GM12878 (cell line): ENCODE measurements around the gene GJA9. TPM values are rescaled to one million over a fixed set of nuclear protein-coding genes. Genes with fewer than 3 reads are reported as not detected.

Experiments
- ATAC-seq: fragments of 200-7000 bp; cut with Tn5 transposase; 3 replicates; pipeline ENCODE4 v1.9.1; 2020; ENCODE audit warnings: mild to moderate bottlenecking, moderate library complexity
- BruUV-seq: library from RNA; stranded (reverse); fragments of 400-500 nt; replicated peaks from 2 replicates; lab custom pipeline; 2021; lab: Mats Ljungman, UMichigan
- CTCF ChIA-PET: fragments of 300-600 bp; sonication (Branson Sonifier 250); formaldehyde crosslinking; extraction: SDS; loops from one replicate; lab custom pipeline; 2021; ENCODE audit warnings: inconsistent platforms; lab: Yijun Ruan, JAX
- POLR2A ChIA-PET: fragments of 350-600 bp; formaldehyde crosslinking; extraction: SDS; loops from one replicate; lab custom pipeline; 2021; ENCODE audit warnings: inconsistent platforms; lab: Charles Lee
- RAD21 ChIA-PET: fragments of 300-600 bp; sonication (Branson Sonifier 250); formaldehyde crosslinking; loops from one replicate; lab custom pipeline; 2023; ENCODE audit warnings: antibody characterized with exemption; ENCODE audit not compliant: unreplicated experiment; lab: Charles Lee
- SMC1A ChIA-PET: fragments of 300-600 bp; sonication (Branson Sonifier 250); formaldehyde crosslinking; loops from one replicate; lab custom pipeline; 2023; ENCODE audit not compliant: unreplicated experiment, uncharacterized antibody; lab: Charles Lee
- DNase-seq: peaks from one replicate; pipeline ENCODE4 v3.0.0-alpha.2; 2011; ENCODE audit warnings: low read depth, low spot score
- FAIRE-seq: peaks from 3 replicates; lab custom pipeline; 2011; peaks lifted over from hg19 to GRCh38; lab: Jason Lieb, UNC
- H2AFZ ChIP-seq: 2 replicates; pipeline ENCODE4 v1.6.0; 2011; ENCODE audit warnings: low read depth, low read length, control low read depth; ENCODE audit not compliant: control insufficient read depth
- H3K27ac ChIP-seq: 2 replicates; pipeline ENCODE4 v1.5.1; 2011; ENCODE audit warnings: control low read depth; ENCODE audit not compliant: control insufficient read depth, insufficient read depth
- H3K27me3 ChIP-seq, 2 experiments: replicated peaks in 1 of 2; 2 replicates each; pipeline versions ENCODE4 v1.6.0 to v1.6.1; 2011; ENCODE audit warnings: low read length in 1 of 2; ENCODE audit not compliant: control insufficient read depth in 2 of 2, insufficient read depth in 2 of 2
- H3K36me3 ChIP-seq, 2 experiments: 2 replicates each; pipeline ENCODE4 v1.5.1; 2011; ENCODE audit warnings: low read length in 1 of 2; ENCODE audit not compliant: control insufficient read depth in 2 of 2, insufficient read depth in 2 of 2
- H3K4me1 ChIP-seq: 2 replicates; pipeline ENCODE4 v1.6.1; 2011; ENCODE audit warnings: mild to moderate bottlenecking, low read length, moderate library complexity, mixed read lengths; ENCODE audit not compliant: control insufficient read depth, insufficient read depth
- H3K4me2 ChIP-seq: 2 replicates; pipeline ENCODE4 v1.6.0; 2011; ENCODE audit warnings: control low read depth; ENCODE audit not compliant: control insufficient read depth, insufficient read depth
- H3K4me3 ChIP-seq: fragments of 200-600 bp; sonication (generic); 2 replicates; pipeline ENCODE4 v1.5.1; 2016
- H3K79me2 ChIP-seq: 2 replicates; pipeline ENCODE4 v1.6.0; 2011; ENCODE audit warnings: low read length; ENCODE audit not compliant: control insufficient read depth, insufficient read depth
- H3K9ac ChIP-seq: 2 replicates; pipeline ENCODE4 v1.8.0; 2011; ENCODE audit warnings: low read length, control low read depth, mixed read lengths; ENCODE audit not compliant: control insufficient read depth, insufficient read depth
- H3K9me3 ChIP-seq: replicated peaks from 3 replicates; pipeline ENCODE4 v1.5.1; 2011; ENCODE audit warnings: mild to moderate bottlenecking, low read length; ENCODE audit not compliant: control insufficient read depth, insufficient read depth
- H4K20me1 ChIP-seq: 2 replicates; pipeline ENCODE4 v1.6.0; 2011; ENCODE audit not compliant: control insufficient read depth, insufficient read depth
- BCL11A ChIP-seq: IDR thresholded peaks from 2 replicates; pipeline ENCODE4 v1.6.1; 2011; ENCODE audit warnings: low read depth, low read length
- BHLHE40 ChIP-seq, 2 experiments: fragments of 450-650 bp in 1 of 2; IDR thresholded peaks; 2 replicates each; pipeline ENCODE4 v1.6.1; 2011 to 2017; ENCODE audit warnings: low read depth in 2 of 2, borderline replicate concordance in 1 of 2, improper control_type of control experiment in 1 of 2, low read length in 1 of 2, mild to moderate bottlenecking in 1 of 2
- BMI1 ChIP-seq: fragments of 450-650 bp; IDR thresholded peaks from 2 replicates; pipeline ENCODE4 v1.6.1; 2016; ENCODE audit warnings: mild to moderate bottlenecking, moderate library complexity, borderline replicate concordance
- CREM ChIP-seq: IDR thresholded peaks from 2 replicates; pipeline ENCODE4 v1.6.1; 2014; ENCODE audit warnings: antibody characterized with exemption, low read depth
- EED ChIP-seq: sonication (generic); IDR thresholded peaks from 2 replicates; pipeline ENCODE4 v1.6.1; 2016; ENCODE audit warnings: antibody characterized with exemption, low read depth
- ELK1 ChIP-seq: IDR thresholded peaks from 2 replicates; pipeline ENCODE4 v1.6.1; 2012; ENCODE audit warnings: low read depth, low read length, improper control_type of control experiment
- EP300 ChIP-seq, 2 experiments: fragments of 150-350 bp in 1 of 2; IDR thresholded peaks; 2 replicates each; pipeline ENCODE4 v1.6.1; 2011 to 2012; ENCODE audit warnings: low read depth in 2 of 2, low read length in 2 of 2, borderline replicate concordance in 1 of 2, improper control_type of control experiment in 1 of 2, inconsistent platforms in 1 of 2; ENCODE audit not compliant: control insufficient read depth in 1 of 2
- GABPA ChIP-seq: IDR thresholded peaks from 2 replicates; pipeline ENCODE4 v1.6.1; 2014; ENCODE audit warnings: antibody characterized with exemption, low read depth, mild to moderate bottlenecking, inconsistent platforms
- IKZF2 ChIP-seq, 2 experiments: fragments of 450-650 bp; IDR thresholded peaks; 2 replicates each; pipeline ENCODE4 v1.6.1; 2017; ENCODE audit warnings: mild to moderate bottlenecking in 2 of 2, moderate library complexity in 2 of 2
- IRF4 ChIP-seq: IDR thresholded peaks from 2 replicates; pipeline ENCODE4 v1.6.1; 2011; ENCODE audit warnings: low read depth, low read length
- JUND ChIP-seq: IDR thresholded peaks from 2 replicates; pipeline ENCODE4 v1.6.1; 2012; ENCODE audit warnings: low read depth, mild to moderate bottlenecking, low read length, improper control_type of control experiment, moderate library complexity
- MEF2A ChIP-seq: IDR thresholded peaks from 2 replicates; pipeline ENCODE4 v1.6.1; 2011; ENCODE audit warnings: low read depth, mild to moderate bottlenecking, low read length, moderate library complexity; ENCODE audit not compliant: insufficient read depth
- MEF2B ChIP-seq: fragments of 450-650 bp; IDR thresholded peaks from 2 replicates; pipeline ENCODE4 v1.6.1; 2018; ENCODE audit warnings: mild to moderate bottlenecking, moderate library complexity; ENCODE audit not compliant: partially characterized antibody, poor library complexity, severe bottlenecking
- MTA2 ChIP-seq: fragments of 450-650 bp; IDR thresholded peaks from 2 replicates; pipeline ENCODE4 v1.6.1; 2016; ENCODE audit warnings: low read depth, mild to moderate bottlenecking, moderate library complexity
- NFIC ChIP-seq: IDR thresholded peaks from 2 replicates; pipeline ENCODE4 v1.6.1; 2012; ENCODE audit warnings: low read depth, mild to moderate bottlenecking, inconsistent platforms, low read length, moderate library complexity
- RELB ChIP-seq: fragments of 450-650 bp; IDR thresholded peaks from 2 replicates; pipeline ENCODE4 v1.6.1; 2017; ENCODE audit warnings: low read depth, mild to moderate bottlenecking, moderate library complexity
- RUNX3 ChIP-seq: IDR thresholded peaks from 2 replicates; pipeline ENCODE4 v1.6.1; 2012; ENCODE audit warnings: low read length, inconsistent platforms
- SKIL ChIP-seq: fragments of 450-650 bp; IDR thresholded peaks from 2 replicates; pipeline ENCODE4 v1.6.1; 2017; ENCODE audit warnings: mild to moderate bottlenecking, low read depth, inconsistent platforms; ENCODE audit not compliant: poor library complexity, severe bottlenecking
- WGBS: methylation state at CpG from one replicate; pipeline ENCODE4 v1.1.6; 2016; ENCODE audit warnings: low lambda C conversion rate; ENCODE audit not compliant: insufficient replicate concordance, insufficient coverage; ENCODE audit errors: missing lambda C conversion rate; 5-methylcytosine and 5-hydroxymethylcytosine counted together
- in situ Hi-C: fragments of 300-500 bp; cut with MboI; formaldehyde crosslinking; loops from 9 replicates; pipeline ENCODE4 v1.14.3; 2018; ENCODE audit warnings: mixed read lengths
- intact Hi-C: fragments of 100-400 bp; cut with micrococcal nuclease; formaldehyde crosslinking; loops from one replicate; pipeline ENCODE4 v1.14.2; 2022; ENCODE audit not compliant: unreplicated experiment
- polyA plus RNA-seq, 11 experiments: library from polyadenylated mRNA; depleted of rRNA in 4 of 11; unstranded in 6 of 11; stranded (reverse) in 5 of 11; fragments of >200 nt; fragmentation: Nextera tagmentation in 4 of 11; fragmentation: Illumina TruSeq in 1 of 11; extraction: Ambion mirVana in 4 of 11; extraction: Trizol in 1 of 11; gene quantifications; 1 replicate in 1 of 11; 2 replicates in 10 of 11; pipeline versions ENCODE4 v1.2.1 to v1.2.3, GENCODE V29; 2011 to 2016; ENCODE audit warnings: inconsistent platforms in 2 of 11, missing spikeins in 2 of 11, low read depth in 1 of 11
- total RNA-seq, 4 experiments: library from RNA; depleted of rRNA in 3 of 4; stranded (reverse); fragments of >200 nt in 3 of 4; fragmentation: Illumina TruSeq in 1 of 4; extraction: Trizol in 1 of 4; gene quantifications; 2 replicates each; pipeline versions ENCODE4 v1.2.1 to v1.2.3, GENCODE V29; 2013 to 2021

The GJA9 gene
- total and polyA plus RNA-seq, 10 of the 15 experiments (the other 5 are each of a cell fraction or from before 2014, with no cell fraction given) = 0.13 TPM; not detected in 9

- no peaks in the 10 kb centered on the region for H4K20me1 ChIP-seq
- intact Hi-C loops = loop anchor here (10.0 kb wide), 1 partner anchor 172 kb away; the partner anchor contains the start of gene NDUFS5
- 0 out of 2 replicates have a peak overlapping the region, but pooled peaks have one; percentile 9 for H3K9ac ChIP-seq
- ChIA-PET SMC1A (interaction anchor here (0.9 kb wide), 1 partner anchor 20 kb away, joined by 5 read pairs; no protein-coding TSS in a partner anchor), RAD21 (interaction anchor here (0.9 to 1.3 kb wide), 2 partner anchors 340 to 823 kb away, joined by 4 read pairs; no protein-coding TSS in a partner anchor), POLR2A (interaction anchor here (0.6 to 0.9 kb wide), 3 partner anchors 8 to 21 kb away, joined by 3 to 4 read pairs (median 4); partner anchors contain the start of gene MYCBP), CTCF (interaction anchor here (1.1 kb wide), 1 partner anchor 8 kb away, joined by 3 read pairs; no protein-coding TSS in a partner anchor)
- peaks cover 15% of the 10 kb centered on the region for H3K79me2 ChIP-seq
- no peaks in the 10 kb centered on the region for H3K27me3 ChIP-seq
- no TSS peak for BruUV-seq
- no peaks in the 10 kb centered on the region for H3K9me3 ChIP-seq
- 1% methylated on average over 4 of the region's 4 CpGs for WGBS
- in situ Hi-C loops = no loop called here
- peaks cover 18% of the 10 kb centered on the region for H3K4me1 ChIP-seq
- ATAC-seq (peak; percentile 75), DNase-seq (peak; percentile 50), FAIRE-seq (peak; percentile 80)
- H3K4me2 ChIP-seq = peak overlapping the region; percentile 72
- H2AFZ ChIP-seq = peak overlapping the region; percentile 33; the same call in 1 of the 2 replicates
- peak overlapping the region; percentile 47 for H3K27ac ChIP-seq
- H3K36me3 ChIP-seq = peaks cover 2 to 7% of the 10 kb centered on the region in 2 experiments; a peak in 2 of 4 replicates
- peak overlapping the region; percentile 23; the same call in 1 of the 2 replicates for H3K4me3 ChIP-seq
- TF ChIP-seq BCL11A = 0 out of 2 replicates have a peak, but pooled peaks have one; percentile 24
- TF ChIP-seq MEF2A = peak; percentile 89
- TF ChIP-seq RUNX3 = peak; percentile 55
- TF ChIP-seq EP300 (IDR thresholded peaks at IDR 0.05; ENCODE audit: borderline replicate concordance in 1 of 2, control insufficient read depth in 1 of 2, low read depth in 2 of 2, low read length in 2 of 2) = 0 out of 4 replicates have a peak, but pooled peaks of 1 of the 2 experiments have one; percentile 24
- no peak for TF ChIP-seq JUND
- peak; percentile 53; the same call in 1 of the 2 replicates for TF ChIP-seq MTA2
- 0 out of 2 replicates have a peak, but pooled peaks have one; percentile 31 for TF ChIP-seq CREM
- no peak for TF ChIP-seq EED
- peak; percentile 72 for TF ChIP-seq NFIC
- peak; percentile 71 for TF ChIP-seq MEF2B
- TF ChIP-seq BHLHE40 (IDR thresholded peaks at IDR 0.05; ENCODE audit: borderline replicate concordance in 1 of 2, low read depth in 2 of 2, low read length in 1 of 2) = peak in 1 of 2 experiments; percentile 10; a peak in 1 of 4 replicates
- TF ChIP-seq IRF4 = peak; percentile 82
- 0 out of 2 replicates have a peak, but pooled peaks have one; percentile 30 for TF ChIP-seq RELB
- TF ChIP-seq GABPA = 0 out of 2 replicates have a peak, but pooled peaks have one; percentile 18
- TF ChIP-seq BMI1 = 0 out of 2 replicates have a peak, but pooled peaks have one; percentile 21
- no peak for TF ChIP-seq ELK1
- TF ChIP-seq IKZF2 (IDR thresholded peaks at IDR 0.05) = peak; percentile 16 to 46; a peak in 2 of 4 replicates
- no peak for TF ChIP-seq SKIL
Measured at GRCh38 chr1:38852780-38853179, 28.6 kb downstream of the GJA9 start.
